K562 (cell line): ENCODE measurements around the gene PTPRM. TPM values are rescaled to one million over a fixed set of nuclear protein-coding genes. Genes with fewer than 3 reads are reported as not detected.

Experiments
- ATAC-seq: fragments of 200-7000 bp; cut with Tn5 transposase; 3 replicates; pipeline ENCODE4 v1.9.1; 2020; ENCODE audit warnings: moderate library complexity
- BruUV-seq: library from RNA; stranded (reverse); fragments of 400-500 nt; replicated peaks from 2 replicates; lab custom pipeline; 2021; lab: Mats Ljungman, UMichigan
- CTCF ChIA-PET: fragments of 300-600 bp; formaldehyde crosslinking; extraction: SDS; loops from one replicate; lab custom pipeline; 2021; ENCODE audit warnings: low intra/inter-chr PET ratio; lab: Yijun Ruan, JAX
- POLR2A ChIA-PET: fragments of 300-600, 350-650 bp; sonication (Branson Sonifier 250); formaldehyde crosslinking; extraction: SDS; loops from one replicate; lab custom pipeline; 2021; ENCODE audit warnings: antibody characterized with exemption, inconsistent platforms; lab: Yijun Ruan, JAX
- DNase-seq, 4 experiments: peaks; one replicate each; pipeline versions ENCODE4 v3.0.0 to v3.0.0-alpha.2; 2011 to 2018; ENCODE audit warnings: low spot score in 3 of 4, mixed read lengths in 3 of 4; ENCODE audit errors: extremely low read depth in 1 of 4
- FAIRE-seq: peaks from 2 replicates; lab custom pipeline; 2011; peaks lifted over from hg19 to GRCh38; lab: Jason Lieb, UNC
- H2AFZ ChIP-seq: 2 replicates; pipeline ENCODE4 v1.6.0; 2011; ENCODE audit warnings: low read depth, low read length, control low read depth, inconsistent platforms
- H3K27ac ChIP-seq: fragments of 200-600 bp; 3 replicates; pipeline ENCODE4 v1.8.0; 2011; ENCODE audit warnings: low read depth, mild to moderate bottlenecking, control low read depth, inconsistent platforms, low read length, moderate library complexity, mixed read lengths; ENCODE audit errors: extremely low read depth
- H3K27me3 ChIP-seq, 2 experiments: fragments of 300-600 bp in 1 of 2; 2 replicates in 1 of 2; 3 replicates in 1 of 2; pipeline versions ENCODE4 v1.6.0 to v1.8.0; 2011; ENCODE audit warnings: inconsistent platforms in 2 of 2, low read length in 2 of 2, mild to moderate bottlenecking in 1 of 2, mixed read lengths in 1 of 2, moderate library complexity in 1 of 2; ENCODE audit not compliant: control insufficient read depth in 2 of 2, insufficient read depth in 2 of 2
- H3K36me3 ChIP-seq: fragments of 300-600 bp; 3 replicates; pipeline ENCODE4 v1.8.0; 2011; ENCODE audit warnings: mild to moderate bottlenecking, low read length, inconsistent platforms; ENCODE audit not compliant: control insufficient read depth, insufficient read depth
- H3K4me1 ChIP-seq, 2 experiments: fragments of 200-600 bp in 1 of 2; replicated peaks in 1 of 2; 2 replicates in 1 of 2; 3 replicates in 1 of 2; pipeline versions ENCODE4 v1.5.1 to v1.8.0; 2011; ENCODE audit warnings: inconsistent platforms in 2 of 2, low read length in 2 of 2, mild to moderate bottlenecking in 1 of 2, mixed read lengths in 1 of 2, moderate library complexity in 1 of 2; ENCODE audit not compliant: control insufficient read depth in 2 of 2, insufficient read depth in 2 of 2
- H3K4me2 ChIP-seq: 2 replicates; pipeline ENCODE4 v1.6.1; 2011; ENCODE audit warnings: low read length, control low read depth, inconsistent platforms, mixed read lengths; ENCODE audit not compliant: insufficient read depth
- H3K4me3 ChIP-seq: fragments of 200-600 bp; sonication (generic), shearing (Covaris generic); 2 replicates; pipeline ENCODE4 v1.5.1; 2016; ENCODE audit warnings: control low read depth, inconsistent platforms
- H3K79me2 ChIP-seq: fragments of 200-600 bp; 3 replicates; pipeline ENCODE4 v1.8.0; 2011; ENCODE audit warnings: low read length, inconsistent platforms; ENCODE audit not compliant: control insufficient read depth, insufficient read depth
- H3K9ac ChIP-seq, 2 experiments: 2 replicates each; pipeline versions ENCODE4 v1.6.0 to v1.6.1; 2011; ENCODE audit warnings: low read depth in 2 of 2, low read length in 2 of 2, control low read depth in 1 of 2, inconsistent platforms in 1 of 2, mild to moderate bottlenecking in 1 of 2, mixed read lengths in 1 of 2; ENCODE audit not compliant: insufficient read depth in 1 of 2
- H3K9me1 ChIP-seq: one replicate; pipeline ENCODE4 v1.6.0; 2011; ENCODE audit warnings: inconsistent platforms, mild to moderate bottlenecking, low read length, moderate library complexity; ENCODE audit not compliant: control insufficient read depth, insufficient read depth
- H3K9me3 ChIP-seq: replicated peaks from 2 replicates; pipeline ENCODE4 v1.5.1; 2011; ENCODE audit warnings: low read depth, low read length, inconsistent platforms; ENCODE audit not compliant: control insufficient read depth, insufficient read depth
- H4K20me1 ChIP-seq: replicated peaks from 2 replicates; pipeline ENCODE4 v1.6.1; 2011; ENCODE audit warnings: low read length, inconsistent platforms, mixed read lengths; ENCODE audit not compliant: control insufficient read depth, insufficient read depth
- NFATC3 ChIP-seq: fragments of 450-650 bp; IDR thresholded peaks from 2 replicates; pipeline ENCODE4 v1.6.1; 2017; ENCODE audit warnings: mild to moderate bottlenecking
- PYGO2 ChIP-seq: fragments of 450-650 bp; IDR thresholded peaks from 2 replicates; pipeline ENCODE4 v1.6.1; 2016; ENCODE audit warnings: mild to moderate bottlenecking, missing genetic modification characterization, moderate library complexity, missing compliant biosample characterization
- SMAD4 ChIP-seq: fragments of 250-450 bp; sonication (Bioruptor Pico); conservative IDR thresholded peaks from 2 replicates; pipeline ENCODE4 v1.8.0; 2021; ENCODE audit warnings: inconsistent platforms, mild to moderate bottlenecking, moderate library complexity
- WGBS: fragments of 100-300 bp; shearing (Covaris generic); methylation state at CpG from one replicate; pipeline ENCODE4 v1.1.6; 2016; ENCODE audit warnings: low coverage, mixed read lengths; ENCODE audit not compliant: insufficient coverage; ENCODE audit errors: missing lambda C conversion rate; 5-methylcytosine and 5-hydroxymethylcytosine counted together
- in situ Hi-C: fragments of 300-500 bp; cut with MboI; formaldehyde crosslinking; loops from 4 replicates; pipeline ENCODE4 v1.15.0; 2018; ENCODE audit warnings: inconsistent platforms, mixed read lengths
- intact Hi-C: fragments of 100-400 bp; cut with micrococcal nuclease; formaldehyde crosslinking; loops from 2 replicates; pipeline ENCODE4 v1.14.2; 2022
- polyA plus RNA-seq, 8 experiments: library from polyadenylated mRNA; depleted of rRNA in 4 of 8; stranded (reverse) in 5 of 8; unstranded in 3 of 8; fragments of >200 nt; fragmentation: Nextera tagmentation in 2 of 8; fragmentation: Illumina TruSeq in 1 of 8; extraction: Ambion mirVana in 2 of 8; extraction: Trizol in 1 of 8; gene quantifications; 2 replicates each; pipeline versions ENCODE4 v1.2.1 to v1.2.3, GENCODE V29; 2011 to 2014; ENCODE audit warnings: inconsistent platforms in 1 of 8, missing spikeins in 1 of 8
- total RNA-seq, 7 experiments: library from RNA; depleted of rRNA in 6 of 7; stranded (reverse); fragments of >200 nt in 6 of 7; fragmentation: Illumina TruSeq in 2 of 7; extraction: Trizol in 2 of 7; gene quantifications; 2 replicates each; pipeline versions ENCODE4 v1.2.1 to v1.2.3, GENCODE V29; 2011 to 2021; ENCODE audit warnings: low replicate concordance in 1 of 7
- TF ChIP-seq, protein P1 (sequence below): fragments of 250-450 bp; sonication (Bioruptor Pico); IDR thresholded peaks from 2 replicates; pipeline ENCODE4 v1.5.0; 2020; ENCODE audit warnings: mild to moderate bottlenecking, borderline replicate concordance
- TF ChIP-seq, protein P2 (sequence below): fragments of 450-650 bp; IDR thresholded peaks from 2 replicates; pipeline ENCODE4 v1.6.1; 2016; ENCODE audit warnings: low read depth, mild to moderate bottlenecking, moderate library complexity
- TF ChIP-seq, protein P3 (sequence below), 3 experiments: fragments of 200-800 bp in 1 of 3; fragments of 250-450 bp in 1 of 3; fragments of 450-650 bp in 1 of 3; sonication (Bioruptor Pico) in 1 of 3; sonication (Bioruptor generic) in 1 of 3; formaldehyde crosslinking in 1 of 3; IDR thresholded peaks; 2 replicates each; pipeline versions ENCODE4 v1.6.1 to v1.8.0; 2016 to 2022; ENCODE audit warnings: mild to moderate bottlenecking in 2 of 3, missing genetic modification characterization in 2 of 3, missing compliant biosample characterization in 1 of 3, moderate library complexity in 1 of 3

PTPRM gene
- total and polyA plus RNA-seq, 9 of the 15 experiments (the other 6 are each of a cell fraction or from before 2014, with no cell fraction given) = 0.03 to 0.16 (median 0.08) TPM; not detected in 3

DNA sequence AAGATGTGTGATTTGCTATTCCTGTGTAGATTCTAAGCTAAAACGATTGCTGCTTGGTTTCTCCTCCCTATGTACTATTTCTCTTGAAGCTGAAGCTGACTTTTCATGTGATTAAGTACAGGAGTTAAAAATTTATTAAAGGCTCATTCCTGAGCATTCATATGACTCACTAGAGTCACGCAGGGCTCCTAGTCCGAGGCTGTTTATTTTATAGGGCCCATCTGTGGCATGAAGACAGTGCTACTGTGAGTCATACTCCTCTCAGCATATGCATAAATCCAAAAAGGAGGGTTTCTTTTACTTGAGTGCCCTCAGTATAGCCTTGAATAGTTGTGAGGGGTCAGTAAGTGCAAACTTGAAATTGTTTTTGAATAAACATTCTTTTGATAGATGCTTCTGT lies 378.8 kb downstream of the PTPRM start (continued):
- TF ChIP-seq, protein P1, sequence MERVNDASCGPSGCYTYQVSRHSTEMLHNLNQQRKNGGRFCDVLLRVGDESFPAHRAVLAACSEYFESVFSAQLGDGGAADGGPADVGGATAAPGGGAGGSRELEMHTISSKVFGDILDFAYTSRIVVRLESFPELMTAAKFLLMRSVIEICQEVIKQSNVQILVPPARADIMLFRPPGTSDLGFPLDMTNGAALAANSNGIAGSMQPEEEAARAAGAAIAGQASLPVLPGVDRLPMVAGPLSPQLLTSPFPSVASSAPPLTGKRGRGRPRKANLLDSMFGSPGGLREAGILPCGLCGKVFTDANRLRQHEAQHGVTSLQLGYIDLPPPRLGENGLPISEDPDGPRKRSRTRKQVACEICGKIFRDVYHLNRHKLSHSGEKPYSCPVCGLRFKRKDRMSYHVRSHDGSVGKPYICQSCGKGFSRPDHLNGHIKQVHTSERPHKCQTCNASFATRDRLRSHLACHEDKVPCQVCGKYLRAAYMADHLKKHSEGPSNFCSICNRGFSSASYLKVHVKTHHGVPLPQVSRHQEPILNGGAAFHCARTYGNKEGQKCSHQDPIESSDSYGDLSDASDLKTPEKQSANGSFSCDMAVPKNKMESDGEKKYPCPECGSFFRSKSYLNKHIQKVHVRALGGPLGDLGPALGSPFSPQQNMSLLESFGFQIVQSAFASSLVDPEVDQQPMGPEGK (CRISPR knock-in tag) = no peak
- TF ChIP-seq PYGO2 (tag) (no peak), SMAD4 (CRISPR knock-in tag) (no peak)
- TF ChIP-seq, protein P2, sequence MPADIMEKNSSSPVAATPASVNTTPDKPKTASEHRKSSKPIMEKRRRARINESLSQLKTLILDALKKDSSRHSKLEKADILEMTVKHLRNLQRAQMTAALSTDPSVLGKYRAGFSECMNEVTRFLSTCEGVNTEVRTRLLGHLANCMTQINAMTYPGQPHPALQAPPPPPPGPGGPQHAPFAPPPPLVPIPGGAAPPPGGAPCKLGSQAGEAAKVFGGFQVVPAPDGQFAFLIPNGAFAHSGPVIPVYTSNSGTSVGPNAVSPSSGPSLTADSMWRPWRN = no peak
- TF ChIP-seq, all 486 proteins: peak for 0

GRCh38 chr18:7946734-7947377 lies 379.7 kb downstream of the PTPRM start:
- no peaks in the 10 kb centered on the region for H3K79me2 ChIP-seq
- no peaks in the 10 kb centered on the region for H3K9me1 ChIP-seq
- H3K4me3 ChIP-seq = no peak overlapping the region
- ChIA-PET CTCF (no interaction called here), POLR2A (interaction anchor here (0.6 to 0.9 kb wide), 3 partner anchors 12 to 22 kb away, joined by 3 read pairs; no protein-coding TSS in a partner anchor)
- TF ChIP-seq NFATC3 = no peak
- TF ChIP-seq, protein P3, sequence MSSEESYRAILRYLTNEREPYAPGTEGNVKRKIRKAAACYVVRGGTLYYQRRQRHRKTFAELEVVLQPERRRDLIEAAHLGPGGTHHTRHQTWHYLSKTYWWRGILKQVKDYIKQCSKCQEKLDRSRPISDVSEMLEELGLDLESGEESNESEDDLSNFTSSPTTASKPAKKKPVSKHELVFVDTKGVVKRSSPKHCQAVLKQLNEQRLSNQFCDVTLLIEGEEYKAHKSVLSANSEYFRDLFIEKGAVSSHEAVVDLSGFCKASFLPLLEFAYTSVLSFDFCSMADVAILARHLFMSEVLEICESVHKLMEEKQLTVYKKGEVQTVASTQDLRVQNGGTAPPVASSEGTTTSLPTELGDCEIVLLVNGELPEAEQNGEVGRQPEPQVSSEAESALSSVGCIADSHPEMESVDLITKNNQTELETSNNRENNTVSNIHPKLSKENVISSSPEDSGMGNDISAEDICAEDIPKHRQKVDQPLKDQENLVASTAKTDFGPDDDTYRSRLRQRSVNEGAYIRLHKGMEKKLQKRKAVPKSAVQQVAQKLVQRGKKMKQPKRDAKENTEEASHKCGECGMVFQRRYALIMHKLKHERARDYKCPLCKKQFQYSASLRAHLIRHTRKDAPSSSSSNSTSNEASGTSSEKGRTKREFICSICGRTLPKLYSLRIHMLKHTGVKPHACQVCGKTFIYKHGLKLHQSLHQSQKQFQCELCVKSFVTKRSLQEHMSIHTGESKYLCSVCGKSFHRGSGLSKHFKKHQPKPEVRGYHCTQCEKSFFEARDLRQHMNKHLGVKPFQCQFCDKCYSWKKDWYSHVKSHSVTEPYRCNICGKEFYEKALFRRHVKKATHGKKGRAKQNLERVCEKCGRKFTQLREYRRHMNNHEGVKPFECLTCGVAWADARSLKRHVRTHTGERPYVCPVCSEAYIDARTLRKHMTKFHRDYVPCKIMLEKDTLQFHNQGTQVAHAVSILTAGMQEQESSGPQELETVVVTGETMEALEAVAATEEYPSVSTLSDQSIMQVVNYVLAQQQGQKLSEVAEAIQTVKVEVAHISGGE (CRISPR knock-in tag; IDR thresholded peaks at IDR 0.05) = peak in 1 of 3 experiments; percentile 60; a peak in 1 of 6 replicates
- no peaks in the 10 kb centered on the region for H4K20me1 ChIP-seq
- DNase-seq = no peak
- H3K9ac ChIP-seq = no peak overlapping the region
- H3K27me3 ChIP-seq = no peaks in the 10 kb centered on the region
- H3K4me2 ChIP-seq = no peak overlapping the region
- no peaks in the 10 kb centered on the region for H3K36me3 ChIP-seq
- H2AFZ ChIP-seq = no peak overlapping the region
- ATAC-seq = no peak
- intact Hi-C loops (no loop called here), in situ Hi-C loops (no loop called here)
- H3K9me3 ChIP-seq = no peaks in the 10 kb centered on the region
- no peaks in the 10 kb centered on the region for H3K4me1 ChIP-seq
- FAIRE-seq = no peak
- no TSS peak for BruUV-seq
- WGBS = under 1% methylated on average over 7 of the region's 7 CpGs
- H3K27ac ChIP-seq = no peak overlapping the region
